ENCODE data around the gene MAP2.

GRCh38 chr2:209424199-209424701 lies 403 bp downstream of the MAP2 start:
- no peak for TF ChIP-seq CTCF (IDR thresholded peaks at IDR 0.05)
- no peak for TF ChIP-seq POLR2A (IDR thresholded peaks at IDR 0.05)
- TF ChIP-seq POLR2AphosphoS5 (IDR thresholded peaks at IDR 0.05), result no peak
- no peak for TF ChIP-seq EP300 (IDR thresholded peaks at IDR 0.05)
